Astrocyte of the cerebellum (primary cell): ENCODE results near the gene ATP2B3.

Experiments
- DNase-seq: peaks from one replicate; pipeline ENCODE4 v3.0.0-alpha.2; 2011; ENCODE audit warnings: low read depth
- H3K4me3 ChIP-seq: 2 replicates; pipeline ENCODE4 v1.5.1; 2011; ENCODE audit warnings: mild to moderate bottlenecking, low read depth, low read length, moderate library complexity
- in situ Hi-C: cut with HindIII; loops from 2 replicates; pipeline ENCODE4 v1.10.0; 2017; ENCODE audit warnings: low sequenced_read_pairs
- TF ChIP-seq, protein P1 (sequence below): IDR thresholded peaks from 2 replicates; pipeline ENCODE4 v1.5.1; 2012; ENCODE audit warnings: low read length, low read depth, moderate library complexity, mild to moderate bottlenecking; ENCODE audit errors: missing control alignments

Gene ATP2B3

GRCh38 chrX:153608806-153609205 lies 91.4 kb downstream of the ATP2B3 start:
- TF ChIP-seq, protein P1, sequence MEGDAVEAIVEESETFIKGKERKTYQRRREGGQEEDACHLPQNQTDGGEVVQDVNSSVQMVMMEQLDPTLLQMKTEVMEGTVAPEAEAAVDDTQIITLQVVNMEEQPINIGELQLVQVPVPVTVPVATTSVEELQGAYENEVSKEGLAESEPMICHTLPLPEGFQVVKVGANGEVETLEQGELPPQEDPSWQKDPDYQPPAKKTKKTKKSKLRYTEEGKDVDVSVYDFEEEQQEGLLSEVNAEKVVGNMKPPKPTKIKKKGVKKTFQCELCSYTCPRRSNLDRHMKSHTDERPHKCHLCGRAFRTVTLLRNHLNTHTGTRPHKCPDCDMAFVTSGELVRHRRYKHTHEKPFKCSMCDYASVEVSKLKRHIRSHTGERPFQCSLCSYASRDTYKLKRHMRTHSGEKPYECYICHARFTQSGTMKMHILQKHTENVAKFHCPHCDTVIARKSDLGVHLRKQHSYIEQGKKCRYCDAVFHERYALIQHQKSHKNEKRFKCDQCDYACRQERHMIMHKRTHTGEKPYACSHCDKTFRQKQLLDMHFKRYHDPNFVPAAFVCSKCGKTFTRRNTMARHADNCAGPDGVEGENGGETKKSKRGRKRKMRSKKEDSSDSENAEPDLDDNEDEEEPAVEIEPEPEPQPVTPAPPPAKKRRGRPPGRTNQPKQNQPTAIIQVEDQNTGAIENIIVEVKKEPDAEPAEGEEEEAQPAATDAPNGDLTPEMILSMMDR: no peak
- H3K4me3 ChIP-seq: no peak overlapping the region
- in situ Hi-C loops: no loop called here
- no peak for DNase-seq

DNA sequence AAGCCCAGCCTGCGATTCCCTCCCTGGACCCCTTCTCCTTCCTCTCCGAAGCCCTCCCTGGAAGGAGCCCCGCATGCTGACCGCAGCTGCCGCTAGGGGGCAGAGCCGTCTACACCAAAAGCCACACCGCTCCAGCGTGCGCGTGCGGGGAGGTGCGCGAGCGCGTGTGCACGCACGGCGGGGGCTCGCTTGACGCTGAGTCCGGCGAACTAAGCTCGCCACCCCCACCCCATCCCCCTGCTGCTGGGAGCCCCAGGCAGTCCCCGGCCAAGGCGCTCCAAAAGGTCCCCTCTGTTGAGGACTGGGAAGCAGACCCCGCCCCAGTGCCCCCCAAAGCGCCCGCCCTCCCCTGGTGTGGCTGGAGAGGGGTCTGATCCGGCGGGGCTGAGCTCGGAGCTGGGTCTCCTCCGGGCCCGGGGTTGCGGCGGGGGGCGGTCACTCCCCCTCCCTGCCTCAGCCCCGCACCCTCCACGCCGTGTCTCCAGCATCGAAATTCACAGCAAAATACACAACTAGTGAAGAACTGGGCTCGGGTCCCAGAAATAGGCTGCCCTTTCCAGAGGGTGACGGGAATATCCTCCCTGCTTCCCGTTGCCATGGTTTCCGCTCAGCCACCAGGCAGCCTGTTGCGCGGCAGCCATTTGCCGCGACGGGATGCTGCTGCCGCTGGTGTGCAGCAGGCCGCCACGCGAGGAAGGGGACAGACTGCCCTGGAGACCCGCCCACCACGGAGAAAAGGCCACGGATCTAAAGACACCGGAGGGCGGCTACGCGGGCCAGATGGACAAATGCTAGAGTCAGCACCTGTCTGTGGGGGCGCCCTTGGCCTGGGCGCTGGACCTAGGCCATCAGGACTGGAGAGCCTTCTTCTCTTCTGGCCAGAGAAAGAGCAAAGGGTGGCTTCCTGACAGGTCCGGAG lies 92.7 kb downstream of the ATP2B3 start:
- TF ChIP-seq, protein P1: peak; percentile 63
- H3K4me3 ChIP-seq: peak overlapping the region; percentile 33
- DNase-seq: peak; percentile 23
- in situ Hi-C loops: no loop called here

DNA sequence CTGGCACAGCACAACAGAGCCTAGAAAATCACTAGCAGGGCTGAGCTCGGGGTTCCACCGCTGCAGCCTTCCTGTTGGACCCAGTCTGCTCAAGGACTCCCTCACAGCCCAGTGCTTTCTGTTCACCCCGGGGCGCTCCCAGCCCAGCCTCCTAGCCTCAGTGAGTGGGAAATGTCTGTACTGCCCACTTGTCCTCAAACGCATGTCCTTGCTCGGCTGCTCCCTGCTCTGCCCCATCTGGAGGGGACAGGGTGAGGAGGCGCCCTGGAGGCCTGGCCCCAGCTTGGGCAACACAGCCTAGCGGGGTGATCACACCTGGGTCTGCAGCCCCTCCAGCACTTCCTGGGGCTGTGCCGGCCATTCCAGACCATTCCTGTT lies 93.4 kb downstream of the ATP2B3 start:
- DNase-seq: no peak
- in situ Hi-C loops: no loop called here
- TF ChIP-seq, protein P1: no peak
- no peak overlapping the region for H3K4me3 ChIP-seq

GRCh38 chrX:153611298-153612095 lies 94.1 kb downstream of the ATP2B3 start:
- TF ChIP-seq, protein P1: no peak
- in situ Hi-C loops: no loop called here
- DNase-seq: no peak
- no peak overlapping the region for H3K4me3 ChIP-seq

- no peak for DNase-seq
- no peak overlapping the region for H3K4me3 ChIP-seq
- in situ Hi-C loops: no loop called here
- TF ChIP-seq, protein P1: no peak
Measured at GRCh38 chrX:153612413-153612812, 95.0 kb downstream of the ATP2B3 start.

- H3K4me3 ChIP-seq: no peak overlapping the region
- DNase-seq: no peak
- TF ChIP-seq, protein P1: no peak
- in situ Hi-C loops: no loop called here
Measured at GRCh38 chrX:153614818-153615217, 97.4 kb downstream of the ATP2B3 start.
